K562 (cell line): ENCODE results near the gene LPAR2. TPM values are rescaled to one million over a fixed set of nuclear protein-coding genes. Genes with fewer than 3 reads are reported as not detected.

Experiments used
- ASH1L ChIP-seq: fragments of 450-650 bp; IDR thresholded peaks from 2 replicates; pipeline ENCODE4 v1.6.1; 2018; ENCODE audit warnings: borderline replicate concordance, mild to moderate bottlenecking, low read depth; ENCODE audit not compliant: partially characterized antibody
- CSDE1 ChIP-seq, 2 experiments: fragments of 450-650 bp; IDR thresholded peaks; 2 replicates each; pipeline ENCODE4 v1.6.1; 2016; ENCODE audit warnings: mild to moderate bottlenecking in 1 of 2
- DIDO1 ChIP-seq: fragments of 450-650 bp; IDR thresholded peaks from 2 replicates; pipeline ENCODE4 v1.6.1; 2016; ENCODE audit warnings: low read depth, missing biosample characterization, missing genetic modification characterization
- DPF2 ChIP-seq: fragments of 450-650 bp; IDR thresholded peaks from 2 replicates; pipeline ENCODE4 v1.6.1; 2016
- ERF ChIP-seq: fragments of 450-650 bp; formaldehyde crosslinking; IDR thresholded peaks from 2 replicates; pipeline ENCODE4 v1.4.0; 2020; ENCODE audit warnings: mild to moderate bottlenecking, mixed read lengths
- EZH2 ChIP-seq: IDR thresholded peaks from 2 replicates; pipeline ENCODE4 v1.6.1; 2012; ENCODE audit warnings: low read depth, mild to moderate bottlenecking, inconsistent platforms, low read length, borderline replicate concordance
- GABPA ChIP-seq: fragments of 200-800 bp; sonication (Bioruptor generic); conservative IDR thresholded peaks from 2 replicates; pipeline ENCODE4 v1.6.1; 2016; ENCODE audit warnings: low read depth, missing genetic modification characterization, missing compliant biosample characterization
- GABPB1 ChIP-seq: sonication (generic); formaldehyde crosslinking; IDR thresholded peaks from 2 replicates; pipeline ENCODE4 v1.8.0; 2022; ENCODE audit warnings: mild to moderate bottlenecking, missing genetic modification reagents
- GATAD2A ChIP-seq: fragments of 450-650 bp; IDR thresholded peaks from 2 replicates; pipeline ENCODE4 v1.6.1; 2017
- NR2C1 ChIP-seq, 2 experiments: fragments of 450-650 bp; IDR thresholded peaks; 2 replicates each; pipeline ENCODE4 v1.6.1; 2017; ENCODE audit warnings: mild to moderate bottlenecking in 2 of 2, antibody characterized with exemption in 1 of 2, inconsistent platforms in 1 of 2, missing compliant biosample characterization in 1 of 2, missing genetic modification characterization in 1 of 2
- POLR3G ChIP-seq: IDR thresholded peaks from 2 replicates; pipeline ENCODE4 v1.6.1; 2011; ENCODE audit not compliant: insufficient read length, insufficient replicate concordance; ENCODE audit errors: extremely low read depth
- PREB ChIP-seq: sonication (generic); formaldehyde crosslinking; IDR thresholded peaks from 2 replicates; pipeline ENCODE4 v1.8.1; 2023; ENCODE audit warnings: mild to moderate bottlenecking, missing genetic modification reagents
- PTBP1 ChIP-seq: fragments of 200-400 bp; formaldehyde crosslinking; IDR thresholded peaks from 2 replicates; pipeline ENCODE4 v1.6.1; 2017; ENCODE audit warnings: low read depth, low read length
- SP2 ChIP-seq: IDR thresholded peaks from 2 replicates; pipeline ENCODE4 v1.6.1; 2011; ENCODE audit warnings: mild to moderate bottlenecking, low read depth, low read length, moderate library complexity; ENCODE audit not compliant: poor library complexity, severe bottlenecking; ENCODE audit errors: extremely low read depth
- ZHX1 ChIP-seq: fragments of 150-350 bp; conservative IDR thresholded peaks from 2 replicates; pipeline ENCODE4 v1.6.1; 2014; ENCODE audit warnings: low read length
- ZNF780A ChIP-seq: fragments of 250-450 bp; sonication (Bioruptor Pico); IDR thresholded peaks from 2 replicates; pipeline ENCODE4 v1.5.0; 2021; ENCODE audit warnings: mild to moderate bottlenecking
- polyA plus RNA-seq, 8 experiments: library from polyadenylated mRNA; depleted of rRNA in 4 of 8; stranded (reverse) in 5 of 8; unstranded in 3 of 8; fragments of >200 nt; fragmentation: Nextera tagmentation in 2 of 8; fragmentation: Illumina TruSeq in 1 of 8; extraction: Ambion mirVana in 2 of 8; extraction: Trizol in 1 of 8; gene quantifications; 2 replicates each; pipeline versions ENCODE4 v1.2.1 to v1.2.3, GENCODE V29; 2011 to 2014; ENCODE audit warnings: inconsistent platforms in 1 of 8, missing spikeins in 1 of 8
- total RNA-seq, 7 experiments: library from RNA; depleted of rRNA in 6 of 7; stranded (reverse); fragments of >200 nt in 6 of 7; fragmentation: Illumina TruSeq in 2 of 7; extraction: Trizol in 2 of 7; gene quantifications; 2 replicates each; pipeline versions ENCODE4 v1.2.1 to v1.2.3, GENCODE V29; 2011 to 2021; ENCODE audit warnings: low replicate concordance in 1 of 7

LPAR2 gene
- total and polyA plus RNA-seq, 9 of the 15 experiments (the other 6 are each of a cell fraction or from before 2014, with no cell fraction given), result 0.63 to 13.8 (median 4.4) TPM

GRCh38 chr19:19668230-19669012 lies 40.4 kb upstream of the LPAR2 start, which contains the start of gene ZNF101 (continued):
- TF ChIP-seq ZNF780A (no peak), NR2C1 (IDR thresholded peaks at IDR 0.05) (peak; percentile 74; the same call in 1 of the 2 replicates), NR2C1 (tag; IDR thresholded peaks at IDR 0.05) (peak; percentile 77), DIDO1 (0 out of 2 replicates have a peak, but pooled peaks have one; percentile 22), ZHX1 (no peak), ASH1L (peak; percentile 83), GABPA (tag) (peak; percentile 89), GABPB1 (CRISPR knock-in tag) (peak; percentile 81), ERF (no peak), EZH2 (no peak), GATAD2A (no peak), DPF2 (no peak), POLR3G (no peak), CSDE1 (IDR thresholded peaks at IDR 0.05) (no peak), PTBP1 (no peak), SP2 (peak; percentile 81), PREB (CRISPR knock-in tag) (no peak)
